RWPE2 (cell line): ENCODE measurements around the gene ZNF573.
"Not testable (repeated sequence)": the region's sequence is repeated elsewhere in the genome, so short reads cannot be mapped to it uniquely, and the experiment has no call there.

ENCODE experiments used
- ATAC-seq: fragments of 200-7000 bp; cut with Tn5 transposase; 3 replicates; pipeline ENCODE4 v1.9.1; 2021; ENCODE audit warnings: low read depth
- DNase-seq: peaks from one replicate; pipeline ENCODE4 v3.0.0-alpha.2; 2020; ENCODE audit warnings: low spot score
- H3K27ac ChIP-seq: fragments of 450-650 bp; 2 replicates; pipeline ENCODE4 v1.5.1; 2017; ENCODE audit warnings: mild to moderate bottlenecking; ENCODE audit not compliant: poor library complexity, severe bottlenecking
- H3K27me3 ChIP-seq: fragments of 250-450 bp; sonication (Bioruptor Pico); 2 replicates; pipeline ENCODE4 v1.5.1; 2021; ENCODE audit warnings: mild to moderate bottlenecking, moderate library complexity; ENCODE audit not compliant: insufficient read depth, poor library complexity, severe bottlenecking
- H3K36me3 ChIP-seq: fragments of 250-450 bp; sonication (Bioruptor Pico); 2 replicates; pipeline ENCODE4 v1.5.1; 2020; ENCODE audit warnings: low read depth, mild to moderate bottlenecking, moderate library complexity
- H3K4me1 ChIP-seq: fragments of 250-450 bp; sonication (Bioruptor Pico); 2 replicates; pipeline ENCODE4 v1.5.1; 2021; ENCODE audit warnings: mild to moderate bottlenecking, moderate library complexity; ENCODE audit not compliant: insufficient read depth, poor library complexity, severe bottlenecking
- H3K4me3 ChIP-seq: fragments of 250-450 bp; sonication (Bioruptor Pico); 2 replicates; pipeline ENCODE4 v1.5.1; 2021; ENCODE audit warnings: mild to moderate bottlenecking, moderate library complexity; ENCODE audit not compliant: severe bottlenecking
- H3K9me3 ChIP-seq: fragments of 250-450 bp; sonication (Bioruptor Pico); 2 replicates; pipeline ENCODE4 v1.5.1; 2021; ENCODE audit warnings: mild to moderate bottlenecking, moderate library complexity; ENCODE audit not compliant: severe bottlenecking
- TF ChIP-seq, protein P1 (sequence below): fragments of 450-650 bp; IDR thresholded peaks from one replicate; pipeline ENCODE4 v1.5.1; 2017; ENCODE audit warnings: mild to moderate bottlenecking, moderate library complexity; ENCODE audit not compliant: poor library complexity, severe bottlenecking

The ZNF573 gene

DNA sequence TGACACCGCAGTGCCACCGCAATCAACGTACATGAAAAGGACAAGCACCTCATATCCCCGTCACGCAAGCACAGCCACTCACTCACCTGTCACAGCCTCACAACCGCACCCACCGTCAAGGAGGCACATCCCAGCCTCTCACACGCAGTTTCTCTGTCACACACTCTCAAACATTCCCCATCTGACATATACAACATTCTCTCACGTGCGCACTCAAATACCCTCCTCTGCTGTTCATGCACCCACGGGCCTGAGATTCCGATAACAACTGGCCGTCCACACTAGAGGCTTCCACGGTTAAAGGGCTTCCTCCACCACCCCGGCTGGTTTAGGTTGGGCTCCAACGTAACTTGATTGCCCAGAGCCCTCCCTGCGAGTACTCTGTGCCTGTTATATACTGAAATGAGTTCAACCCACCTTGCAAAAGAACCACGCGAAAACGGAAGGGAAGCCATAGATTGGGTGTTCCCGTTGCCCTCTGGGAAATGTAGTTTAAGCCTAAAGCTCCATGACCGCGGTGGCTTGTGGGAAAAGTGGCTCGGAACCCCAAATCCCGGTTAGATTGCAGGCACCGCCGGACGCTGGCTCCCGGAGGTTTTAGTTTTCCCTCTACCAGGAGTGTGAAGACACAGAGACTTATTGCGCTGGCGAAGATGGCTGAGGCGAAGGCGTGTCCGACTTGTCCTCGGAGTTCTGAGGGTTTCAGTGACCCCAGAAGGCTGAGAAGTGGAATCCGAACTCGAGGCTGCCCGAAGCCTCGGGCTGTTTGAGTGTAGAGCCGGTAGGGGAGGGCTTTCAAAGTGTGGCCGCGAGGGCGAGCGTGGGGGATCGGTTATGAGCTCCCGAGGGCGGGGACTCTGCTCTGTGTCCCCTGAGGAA, at the start of gene ZNF573:
TSS of gene ZNF573 (minus strand) at position 460 of the 879 bp plus-strand sequence. CDS start 5,857 bp downstream, outside the sequence.
- Histone ChIP-seq H3K36me3 (no peaks in the 10 kb centered on the region), H3K4me1 (peaks cover 3% of the 10 kb centered on the region), H3K4me3 (peak within 1 kb of the TSS; percentile 54), H3K27ac (peak within 1 kb of the TSS; percentile 42), H3K27me3 (no peaks in the 10 kb centered on the region), H3K9me3 (no peaks in the 10 kb centered on the region)
- ATAC-seq (peak; percentile 91), DNase-seq (peak; percentile 82)
- TF ChIP-seq, protein P1, sequence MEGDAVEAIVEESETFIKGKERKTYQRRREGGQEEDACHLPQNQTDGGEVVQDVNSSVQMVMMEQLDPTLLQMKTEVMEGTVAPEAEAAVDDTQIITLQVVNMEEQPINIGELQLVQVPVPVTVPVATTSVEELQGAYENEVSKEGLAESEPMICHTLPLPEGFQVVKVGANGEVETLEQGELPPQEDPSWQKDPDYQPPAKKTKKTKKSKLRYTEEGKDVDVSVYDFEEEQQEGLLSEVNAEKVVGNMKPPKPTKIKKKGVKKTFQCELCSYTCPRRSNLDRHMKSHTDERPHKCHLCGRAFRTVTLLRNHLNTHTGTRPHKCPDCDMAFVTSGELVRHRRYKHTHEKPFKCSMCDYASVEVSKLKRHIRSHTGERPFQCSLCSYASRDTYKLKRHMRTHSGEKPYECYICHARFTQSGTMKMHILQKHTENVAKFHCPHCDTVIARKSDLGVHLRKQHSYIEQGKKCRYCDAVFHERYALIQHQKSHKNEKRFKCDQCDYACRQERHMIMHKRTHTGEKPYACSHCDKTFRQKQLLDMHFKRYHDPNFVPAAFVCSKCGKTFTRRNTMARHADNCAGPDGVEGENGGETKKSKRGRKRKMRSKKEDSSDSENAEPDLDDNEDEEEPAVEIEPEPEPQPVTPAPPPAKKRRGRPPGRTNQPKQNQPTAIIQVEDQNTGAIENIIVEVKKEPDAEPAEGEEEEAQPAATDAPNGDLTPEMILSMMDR = no peak

DNA sequence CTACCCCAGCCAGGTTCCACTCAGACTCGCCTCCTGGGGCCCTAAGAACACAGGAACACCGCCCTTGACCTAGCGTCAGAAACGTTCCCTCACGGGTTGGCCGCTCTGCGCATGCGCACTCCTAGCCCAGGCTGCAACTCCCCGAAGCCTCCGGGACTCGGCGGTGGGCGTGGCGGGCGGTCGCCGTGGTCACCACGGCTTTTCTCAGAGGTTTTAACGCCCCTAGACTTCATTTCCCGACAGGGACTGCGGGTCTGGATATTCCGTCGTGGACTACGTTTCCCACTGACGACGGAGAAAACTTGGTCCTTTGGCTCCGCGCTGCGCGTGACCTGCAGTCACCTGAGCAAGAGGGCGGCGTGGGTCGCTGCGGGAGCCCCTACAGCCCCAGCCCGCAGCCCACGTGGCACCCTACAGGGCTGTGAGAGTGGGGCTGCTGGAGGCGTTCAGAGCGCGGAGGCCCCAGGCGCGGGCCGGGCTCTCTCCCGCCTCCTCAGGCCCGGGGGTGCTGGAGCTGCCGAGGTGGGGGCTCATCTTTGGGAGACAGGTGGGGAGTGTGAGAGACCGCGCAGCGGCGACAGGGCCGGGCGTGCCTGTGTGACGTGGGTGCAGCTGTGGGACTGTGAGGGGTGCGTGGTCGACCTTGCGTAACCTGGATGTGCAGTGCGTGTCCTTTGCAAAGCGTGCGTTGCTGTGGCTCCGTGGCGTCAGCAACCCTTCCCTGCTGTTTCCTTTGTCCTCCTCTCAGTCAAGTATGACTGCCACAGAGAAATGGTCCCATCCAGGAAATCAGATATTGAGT, 38.0 kb upstream of the ZNF573 start:
- Histone ChIP-seq H3K4me3 (peak overlapping the region; percentile 8), H3K27ac (no peak overlapping the region), H3K36me3 (no peaks in the 10 kb centered on the region), H3K4me1 (no peaks in the 10 kb centered on the region), H3K9me3 (peaks cover 2% of the 10 kb centered on the region), H3K27me3 (no peaks in the 10 kb centered on the region)
- ATAC-seq = no peak
- TF ChIP-seq, protein P1 = no peak
- no peak for DNase-seq

DNA sequence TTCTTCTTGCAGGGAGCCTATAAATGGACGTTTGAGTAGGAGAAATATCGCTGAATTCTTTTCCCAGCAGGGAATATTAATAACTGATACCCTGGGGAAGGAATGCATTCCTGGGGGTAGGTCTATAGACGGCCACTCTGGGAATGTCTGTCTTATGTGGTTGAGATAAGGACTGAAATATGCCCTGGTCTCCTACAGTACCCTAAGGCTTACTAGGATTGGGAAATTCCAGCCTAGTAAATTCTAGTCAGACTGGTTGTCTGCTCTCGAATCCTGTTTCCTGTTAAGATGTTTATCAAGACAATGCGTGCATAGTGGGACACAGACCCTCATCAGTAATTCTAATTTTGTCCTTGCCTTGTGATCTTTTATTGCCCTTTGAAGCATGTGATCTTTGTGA, 36.2 kb upstream of the ZNF573 start:
- H3K9me3 ChIP-seq = not testable (repeated sequence)

DNA sequence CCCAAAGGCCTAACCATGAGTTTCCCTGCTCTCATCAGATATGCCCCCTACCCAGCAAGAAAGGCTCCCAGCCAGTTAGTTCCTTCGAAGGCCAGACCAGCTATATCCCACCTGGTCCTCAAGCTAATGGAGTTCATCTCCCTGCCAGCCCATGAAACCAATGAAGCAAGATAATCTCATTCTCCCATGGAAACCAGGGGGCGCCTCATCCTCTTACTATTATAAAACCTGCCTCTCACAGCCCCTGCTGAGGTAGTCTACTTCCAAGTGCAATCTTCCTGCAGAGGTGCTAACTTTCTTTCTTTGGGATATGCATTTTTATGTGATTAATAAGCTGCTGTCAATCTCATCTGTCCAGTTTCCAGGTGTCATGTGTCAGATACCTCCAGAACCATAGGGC, 34.0 kb upstream of the ZNF573 start:
- no peak overlapping the region for H3K27ac ChIP-seq
- peaks cover 2% of the 10 kb centered on the region for H3K9me3 ChIP-seq
- no peaks in the 10 kb centered on the region for H3K4me1 ChIP-seq
- no peak for DNase-seq
- H3K27me3 ChIP-seq = no peaks in the 10 kb centered on the region
- H3K36me3 ChIP-seq = no peaks in the 10 kb centered on the region
- ATAC-seq = no peak
- TF ChIP-seq, protein P1 = no peak
- no peak overlapping the region for H3K4me3 ChIP-seq

More for the DNA sequence above, 36.2 kb upstream of the ZNF573 start:
- H3K4me1 ChIP-seq, H3K27me3 ChIP-seq, H3K36me3 ChIP-seq, H3K4me3 ChIP-seq, DNase-seq, H3K27ac ChIP-seq, ATAC-seq: not testable (repeated sequence)

DNA sequence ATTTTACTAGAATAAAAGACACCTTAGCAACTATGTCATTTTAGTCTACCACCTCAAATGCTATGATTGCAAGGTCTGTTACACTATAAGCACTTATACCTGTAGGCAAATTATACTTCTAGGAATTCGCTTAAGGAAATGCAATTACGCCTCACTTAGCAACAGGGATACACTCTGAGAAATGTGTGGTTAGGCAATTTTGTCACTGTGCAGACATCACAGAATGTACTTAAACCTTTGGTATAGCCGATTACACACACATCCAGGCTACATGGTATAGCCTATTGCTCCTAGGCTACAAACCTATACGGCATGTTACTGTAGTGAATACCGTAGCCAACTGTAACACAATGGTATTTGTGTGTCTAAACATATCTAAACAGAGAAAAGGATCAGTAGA, 30.0 kb upstream of the ZNF573 start:
- Histone ChIP-seq H3K27me3 (no peaks in the 10 kb centered on the region), H3K27ac (no peak overlapping the region), H3K36me3 (no peaks in the 10 kb centered on the region), H3K4me3 (no peak overlapping the region), H3K4me1 (no peaks in the 10 kb centered on the region), H3K9me3 (peaks cover 11% of the 10 kb centered on the region)
- DNase-seq = no peak
- TF ChIP-seq, protein P1 = no peak
- ATAC-seq = no peak
